DMS114 treated with DMSO at 0.1 percent for 48 hours (cell line): ENCODE results near the gene PAPSS2.
"Not testable (repeated sequence)": the region's sequence is repeated elsewhere in the genome, so short reads cannot be mapped to it uniquely, and the experiment has no call there.

Experiments
- DNase-seq: peaks from one replicate; lab custom pipeline; 2025; ENCODE audit not compliant: unreplicated experiment; lab: John Stamatoyannopoulos, UW

PAPSS2 gene

DNA sequence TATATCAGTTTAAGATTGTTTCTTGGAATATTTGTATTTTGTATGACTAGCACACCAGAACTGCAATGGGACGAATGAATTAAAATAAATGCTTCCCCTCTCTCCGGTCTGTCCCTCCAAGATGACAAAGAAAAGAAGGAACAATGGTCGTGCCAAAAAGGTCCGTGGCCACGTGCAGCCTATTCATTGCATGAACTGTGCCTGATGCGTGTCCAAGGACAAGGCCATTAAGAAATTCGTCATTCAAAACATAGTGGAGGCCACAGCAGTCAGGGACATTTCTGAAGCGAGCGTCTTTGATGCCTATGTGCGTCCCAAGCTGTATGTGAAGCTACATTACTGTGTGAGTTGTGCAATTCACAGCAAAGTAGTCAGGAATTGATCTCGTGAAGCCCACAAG lies 17.2 kb upstream of the PAPSS2 start:
- DNase-seq, result no peak

GRCh38 chr10:87642988-87643387 lies 16.7 kb upstream of the PAPSS2 start:
- no peak for DNase-seq

DNA sequence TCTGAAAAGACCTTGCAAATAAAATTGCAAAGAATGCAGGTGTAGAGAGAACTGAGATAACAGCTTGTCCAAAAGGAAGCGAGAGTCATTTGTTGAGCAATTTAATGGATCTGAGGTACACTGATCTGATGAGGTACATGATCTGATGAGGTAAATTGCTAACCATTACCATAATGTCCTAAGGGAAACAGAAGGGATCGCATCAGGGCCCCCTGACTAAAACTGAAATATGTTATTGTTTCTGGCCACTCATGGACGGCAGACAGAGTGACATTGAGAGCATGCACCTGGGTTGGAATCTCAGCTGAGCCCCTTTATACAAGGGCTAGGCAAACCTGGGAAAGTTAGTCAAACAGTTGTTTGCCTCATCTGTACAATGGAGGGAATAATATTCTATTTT lies 15.8 kb upstream of the PAPSS2 start:
- DNase-seq, result no peak

GRCh38 chr10:87644500-87644899 lies 15.2 kb upstream of the PAPSS2 start:
- not testable (repeated sequence) for DNase-seq

DNA sequence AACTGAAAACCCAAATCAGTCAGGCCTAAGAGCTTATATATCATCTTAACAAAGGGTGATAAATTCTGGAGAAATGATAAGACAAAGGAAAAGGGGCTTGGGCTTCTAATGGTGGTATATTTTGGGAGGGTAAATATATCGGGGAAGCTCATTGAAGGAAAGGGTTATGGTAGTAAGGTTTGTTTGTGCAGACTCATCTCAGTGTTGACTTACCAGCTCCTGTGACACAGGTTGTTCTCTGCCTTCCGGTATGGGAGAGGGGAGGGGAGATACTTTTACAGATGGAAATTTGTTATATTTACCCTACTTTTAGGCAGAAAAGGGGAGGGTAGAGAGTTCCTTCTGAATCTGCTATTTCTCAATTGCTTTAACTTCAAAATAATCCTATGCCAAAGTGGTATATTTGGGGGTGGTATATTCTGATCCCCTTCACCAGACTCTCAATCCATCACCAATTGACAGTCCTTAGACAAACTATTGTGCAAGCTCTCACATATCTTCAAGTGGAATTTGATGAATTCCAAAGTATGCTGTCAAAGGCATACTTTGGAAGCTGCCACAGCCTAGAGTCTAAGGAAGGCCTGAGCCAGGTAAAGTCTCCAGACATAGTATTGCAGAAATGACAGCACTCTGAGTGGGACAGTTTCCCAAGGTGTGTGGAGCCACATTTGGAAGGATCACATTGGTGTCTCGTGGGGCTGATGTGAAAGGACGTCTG lies 13.3 kb upstream of the PAPSS2 start:
- DNase-seq, result no peak

DNA sequence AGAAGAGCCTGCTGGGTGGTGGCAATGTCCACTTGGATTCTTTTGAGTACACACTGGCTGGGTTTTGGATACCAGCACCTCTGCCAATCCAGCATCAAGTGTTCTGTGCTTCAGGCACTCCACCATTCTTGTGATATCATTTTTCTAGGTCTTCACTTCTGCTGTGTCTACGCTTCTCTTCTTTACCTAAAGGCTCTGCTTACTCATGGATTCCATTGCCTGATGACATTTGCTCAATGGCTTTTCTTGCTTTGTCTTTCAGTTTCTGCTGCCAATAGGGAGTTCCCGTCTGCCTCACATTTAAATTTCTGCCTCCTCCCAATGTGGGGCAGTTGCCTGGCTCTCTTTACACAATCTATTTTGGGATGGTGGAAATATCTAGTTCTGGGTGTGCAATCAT lies 12.7 kb upstream of the PAPSS2 start:
- DNase-seq, result no peak

DNA sequence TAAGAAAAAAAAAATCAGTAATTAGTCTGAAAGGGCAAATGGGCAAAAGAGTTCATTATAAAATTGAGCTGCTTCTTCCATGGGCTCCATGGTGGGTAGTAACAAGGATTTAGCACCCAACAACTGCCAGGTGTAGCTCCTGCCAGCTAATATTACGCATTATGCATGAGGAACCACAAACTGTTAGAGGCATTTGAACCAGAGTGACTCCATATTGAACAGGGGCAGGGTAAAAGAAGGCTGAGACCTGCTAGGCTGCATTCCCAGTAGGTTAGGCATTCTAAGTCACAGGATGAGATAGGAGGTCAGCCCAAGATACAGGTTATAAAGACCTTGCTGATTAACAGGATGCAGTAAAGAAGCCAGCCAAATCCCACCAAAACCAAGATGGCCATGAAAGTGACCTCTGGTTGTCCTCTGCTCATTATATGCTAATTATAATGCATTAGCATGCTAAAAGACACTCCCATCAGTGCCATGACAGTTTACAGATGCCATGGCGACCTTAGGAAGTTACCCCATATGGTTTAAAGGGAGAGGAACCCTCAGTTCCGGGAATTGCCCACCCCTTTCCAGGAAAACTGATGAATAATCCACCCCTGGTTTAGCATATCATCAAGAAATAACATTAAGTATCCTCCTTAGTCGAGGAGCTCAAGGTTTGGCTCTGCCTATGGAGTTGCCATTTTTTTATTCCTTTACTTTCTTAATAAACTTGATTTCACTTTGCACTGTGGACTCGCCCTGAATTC lies 8.7 kb upstream of the PAPSS2 start:
- DNase-seq, result no peak

DNA sequence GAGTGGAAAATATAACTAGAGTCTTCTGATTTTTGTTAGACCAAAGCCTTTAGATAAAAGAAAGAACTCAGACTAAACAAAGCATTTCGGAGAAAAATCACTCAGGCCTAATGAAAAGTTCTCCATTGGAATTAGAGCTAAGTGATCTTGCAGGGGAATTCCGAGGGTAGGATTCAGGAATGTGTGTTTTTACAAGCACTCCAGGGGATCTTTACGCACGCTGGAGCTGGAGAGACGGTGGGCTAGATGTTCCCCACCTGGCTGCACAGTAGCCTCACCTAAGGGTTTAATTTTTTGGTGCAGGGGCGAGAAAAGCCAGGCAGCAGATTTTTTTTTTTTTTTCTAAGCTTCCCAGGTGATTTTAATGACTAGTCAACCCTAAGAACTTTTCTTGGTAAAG lies 7.9 kb upstream of the PAPSS2 start:
- no peak for DNase-seq

GRCh38 chr10:87652261-87652660 lies 7.4 kb upstream of the PAPSS2 start:
- DNase-seq, result no peak

DNA sequence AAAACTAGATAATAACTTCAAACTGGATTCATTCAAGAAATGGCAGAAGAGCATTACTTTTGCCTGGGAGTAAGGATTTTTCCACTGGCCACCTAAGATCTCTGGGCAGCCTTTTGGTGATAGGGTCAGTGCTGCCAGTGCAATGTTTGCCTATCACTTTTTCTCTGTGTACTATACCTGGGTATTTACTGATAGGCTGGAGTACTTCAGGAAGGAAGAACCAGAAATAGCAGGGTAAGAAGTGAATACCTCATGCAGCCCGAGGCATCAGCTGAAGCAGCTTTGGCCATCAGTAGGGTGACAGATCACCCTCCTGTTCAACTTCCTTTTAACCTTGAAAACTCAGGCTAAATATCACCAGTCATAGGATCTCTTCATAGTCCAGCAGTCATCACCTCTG lies 5.5 kb upstream of the PAPSS2 start:
- DNase-seq, result no peak

DNA sequence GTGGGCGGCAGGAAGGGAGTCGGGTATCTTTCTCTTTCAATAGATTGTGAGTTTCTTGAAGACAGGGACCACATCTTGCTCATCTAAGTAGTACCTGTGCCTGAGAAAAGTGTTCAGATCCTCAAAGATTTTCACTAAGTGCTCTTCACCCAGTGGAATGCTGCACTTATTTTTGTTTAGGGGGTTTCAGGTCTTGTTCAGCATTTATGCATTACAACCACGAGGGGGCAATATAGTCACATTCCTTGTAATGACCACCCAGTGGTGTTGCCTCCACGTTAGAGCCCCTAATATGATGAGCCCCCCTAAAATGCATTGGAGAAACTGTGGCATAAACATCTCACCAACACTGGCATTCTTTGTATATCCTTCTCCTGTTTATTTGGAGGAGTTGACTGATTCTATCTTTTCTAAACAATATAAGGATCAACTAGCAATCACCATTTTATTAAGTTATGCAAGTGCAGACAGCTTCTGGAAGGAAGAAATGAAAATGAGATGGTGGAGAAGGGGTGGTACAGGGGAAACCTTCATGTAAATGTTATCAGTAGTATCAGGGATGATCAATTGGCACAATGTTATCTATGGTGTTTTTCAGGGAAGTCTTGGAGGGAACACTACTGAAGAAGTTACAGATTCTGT lies 3.1 kb upstream of the PAPSS2 start:
- peak; percentile 38 for DNase-seq

- no peak for DNase-seq
Measured at GRCh38 chr10:87657371-87657770, 2.3 kb upstream of the PAPSS2 start.

DNA sequence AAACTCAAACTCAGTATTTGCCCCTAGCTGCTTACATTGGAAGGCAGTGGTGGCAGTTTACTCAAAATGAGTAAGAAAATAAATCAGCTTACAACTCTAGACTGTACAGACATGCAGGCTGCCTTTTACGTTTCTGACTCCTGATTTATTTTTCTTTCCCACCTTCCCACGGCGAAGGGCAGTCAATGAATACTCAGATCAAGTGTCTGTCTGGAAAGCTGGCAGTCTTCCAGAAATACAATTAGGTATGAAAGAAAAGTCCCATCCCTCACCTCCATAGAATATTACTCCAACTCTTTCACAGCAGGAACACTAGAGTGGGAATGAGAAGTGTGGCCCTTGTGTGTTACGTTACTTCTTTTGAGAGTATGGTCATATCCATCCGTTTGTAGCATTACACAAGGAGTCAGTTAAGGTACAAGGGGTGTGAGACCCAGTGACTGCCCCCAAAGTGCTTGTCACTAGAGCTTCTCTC lies 1.3 kb upstream of the PAPSS2 start:
- DNase-seq, result no peak

DNA sequence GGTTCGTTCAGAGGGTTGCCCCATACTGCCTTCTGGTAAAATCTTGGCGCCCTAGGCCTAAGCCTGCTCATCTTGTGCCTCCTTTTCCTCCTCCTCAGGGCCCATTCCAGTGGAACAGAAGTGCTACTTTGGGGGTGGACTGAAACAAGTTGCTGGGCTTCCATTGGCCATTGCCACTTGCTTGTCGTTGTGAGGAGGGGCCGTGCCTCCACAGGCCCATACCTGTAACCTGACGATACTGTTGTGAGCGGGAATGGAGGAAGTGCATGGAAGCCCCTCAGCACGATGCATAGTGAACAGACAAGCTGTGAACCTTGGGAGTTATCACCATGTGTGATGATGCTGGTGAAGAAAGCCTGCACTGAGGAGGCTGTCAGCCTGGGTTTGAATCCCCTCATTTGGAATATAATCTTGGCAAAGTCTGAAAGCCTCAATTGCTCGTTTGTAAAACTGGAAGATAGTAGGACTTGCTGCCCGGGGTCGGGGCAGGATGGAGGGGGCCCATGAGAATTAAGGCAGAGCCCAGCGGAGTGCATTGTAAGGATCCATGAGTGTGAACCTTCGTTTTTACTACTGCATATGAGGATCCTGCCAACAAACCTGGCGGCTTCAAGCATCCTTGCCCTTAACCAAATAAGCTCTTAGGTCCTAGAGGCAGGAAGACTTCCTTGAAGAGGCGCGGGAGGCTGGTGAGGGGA lies 671 bp upstream of the PAPSS2 start:
- no peak for DNase-seq

- DNase-seq, result no peak
Measured at GRCh38 chr10:87660484-87661133, 931 bp downstream of the PAPSS2 start.

DNA sequence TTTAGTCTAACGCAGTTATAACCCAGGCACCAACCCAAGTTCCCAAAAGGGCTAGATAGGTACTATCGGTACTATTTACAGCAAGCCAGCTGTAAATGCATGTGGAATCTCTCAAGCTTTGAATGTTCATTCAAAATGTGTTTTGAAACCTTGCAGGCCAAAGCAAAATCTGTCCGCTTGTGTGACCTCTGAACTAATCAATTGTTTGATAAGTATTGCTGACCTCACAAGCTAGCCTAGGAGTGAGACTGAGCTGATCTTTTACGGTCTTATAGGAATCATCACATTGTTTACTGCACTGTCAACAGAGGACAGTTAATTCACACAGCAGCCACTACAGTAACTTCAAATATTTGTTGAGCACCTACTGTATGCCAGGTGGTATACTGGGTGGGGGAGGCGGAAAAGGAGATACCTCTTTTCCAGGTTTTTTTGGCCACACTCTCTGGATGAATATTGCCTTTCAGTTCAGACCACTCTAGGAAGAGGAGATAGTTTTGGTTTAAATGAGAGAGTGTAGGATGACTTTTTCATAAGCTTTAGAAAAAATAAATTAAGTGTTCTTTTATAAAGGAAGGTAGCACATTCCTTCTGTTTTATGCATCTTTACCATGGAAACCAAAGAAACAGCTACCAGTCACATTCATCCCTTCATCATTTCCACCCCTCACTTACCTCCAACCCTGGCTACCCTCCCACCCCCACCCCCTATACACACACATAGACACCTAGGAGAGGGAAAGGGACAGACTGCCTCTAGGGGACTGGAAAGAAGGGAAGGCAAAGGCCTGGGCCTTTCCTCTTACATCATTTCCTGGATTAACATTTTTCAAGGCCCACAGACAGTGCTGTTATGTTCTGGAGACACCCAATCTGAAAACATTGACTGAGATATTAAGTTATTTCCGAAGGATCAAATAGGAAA lies 2.4 kb downstream of the PAPSS2 start:
- DNase-seq, result no peak

- DNase-seq, result no peak
Measured at GRCh38 chr10:87664276-87664701, 4.6 kb downstream of the PAPSS2 start.

DNA sequence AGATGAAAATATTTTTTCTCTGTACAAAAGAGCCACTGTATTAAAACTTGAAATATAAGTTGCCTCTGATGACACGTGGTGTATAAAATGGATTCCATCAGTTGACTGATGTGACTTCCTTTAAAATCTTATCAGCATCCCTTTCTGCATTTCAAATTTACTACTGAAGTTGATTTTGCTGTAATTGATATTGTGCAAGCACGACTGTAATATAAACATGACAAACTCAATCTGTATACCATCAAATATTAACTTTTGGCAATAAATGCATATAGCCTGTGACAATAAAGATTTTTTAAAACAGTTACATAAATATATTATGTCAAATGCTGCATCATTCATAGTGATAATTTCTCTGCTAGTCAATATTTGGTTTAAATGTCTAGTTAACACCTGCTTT lies 7.8 kb downstream of the PAPSS2 start:
- DNase-seq, result no peak

GRCh38 chr10:87668324-87669074 lies 8.8 kb downstream of the PAPSS2 start:
- DNase-seq, result no peak
